Neural cell (in vitro differentiated cells): ENCODE data around the gene PACS2.

Experiments
- CTCF ChIP-seq: fragments of 450-650 bp; IDR thresholded peaks from 2 replicates; pipeline ENCODE4 v1.5.1; 2014; ENCODE audit warnings: antibody characterized with exemption, mild to moderate bottlenecking, moderate library complexity; ENCODE audit not compliant: poor library complexity, severe bottlenecking
- EP300 ChIP-seq: fragments of 450-650 bp; conservative IDR thresholded peaks from 2 replicates; pipeline ENCODE4 v1.6.1; 2014; ENCODE audit warnings: antibody characterized with exemption, mild to moderate bottlenecking, moderate library complexity; ENCODE audit not compliant: poor library complexity, severe bottlenecking
- EZH2 ChIP-seq: fragments of 200-600, 300-800 bp; shearing (Covaris generic), sonication (generic); IDR thresholded peaks from 2 replicates; pipeline ENCODE4 v1.6.1; 2014; ENCODE audit warnings: antibody characterized with exemption, low read length, borderline replicate concordance, mild to moderate bottlenecking; ENCODE audit not compliant: insufficient read depth, poor library complexity, severe bottlenecking
- POLR2AphosphoS5 ChIP-seq: IDR thresholded peaks from 2 replicates; pipeline ENCODE4 v1.6.1; 2012
- REST ChIP-seq: IDR thresholded peaks from 2 replicates; pipeline ENCODE4 v1.6.1; 2012; ENCODE audit warnings: borderline replicate concordance

DNA sequence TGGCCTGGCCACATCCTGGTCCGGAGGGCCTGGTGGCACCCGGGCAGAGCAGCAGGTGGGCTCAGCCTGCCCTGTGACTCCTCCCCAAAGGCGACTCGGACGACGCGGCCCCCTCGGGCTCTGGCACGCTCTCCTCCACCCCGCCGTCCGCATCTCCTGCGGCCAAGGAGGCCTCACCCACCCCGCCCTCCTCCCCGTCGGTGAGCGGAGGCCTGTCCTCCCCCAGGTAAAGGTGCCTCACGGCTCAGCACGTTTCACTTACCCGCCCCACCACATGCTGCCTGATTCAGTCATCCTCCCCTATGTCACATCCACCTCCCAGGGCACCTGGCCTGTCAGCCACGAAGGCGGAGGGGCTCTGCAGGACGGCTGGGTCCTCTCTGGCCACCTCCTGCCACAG lies 77.0 kb downstream of the PACS2 start:
- no peak for TF ChIP-seq EZH2
- no peak for TF ChIP-seq POLR2AphosphoS5
- TF ChIP-seq CTCF = no peak
- no peak for TF ChIP-seq REST
- no peak for TF ChIP-seq EP300
